Activated CD8-positive, alpha-beta memory T cell treated with anti-CD3 and anti-CD28 coated beads for 48 hours (primary cell): ENCODE results near the gene GRB10.

Source experiments
- DNase-seq, 3 experiments: peaks; one replicate each; pipeline ENCODE4 v3.0.0-alpha.2; 2020; ENCODE audit warnings: low read depth in 2 of 3, low spot score in 2 of 3

Gene GRB10

DNA sequence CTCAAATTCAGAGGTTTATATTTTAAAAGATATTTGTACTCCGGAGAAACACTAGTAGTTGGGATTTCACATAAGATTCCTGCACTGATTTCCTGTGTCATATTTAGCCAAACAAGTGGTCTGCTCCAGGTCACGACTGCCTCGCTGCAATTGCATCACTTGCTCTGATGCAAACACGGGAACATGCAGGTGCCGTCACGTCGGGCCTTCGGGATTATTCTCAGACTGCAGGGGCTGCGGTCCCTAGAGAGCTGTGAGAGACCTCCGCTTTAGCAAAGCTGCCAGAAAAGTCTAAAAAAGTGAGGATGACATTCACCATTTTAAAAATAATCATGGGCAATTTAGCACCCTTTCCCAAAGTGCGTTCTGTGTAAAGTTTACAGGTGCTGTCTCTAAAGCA is 124.0 kb downstream of the GRB10 start:
- DNase-seq = no peak

DNA sequence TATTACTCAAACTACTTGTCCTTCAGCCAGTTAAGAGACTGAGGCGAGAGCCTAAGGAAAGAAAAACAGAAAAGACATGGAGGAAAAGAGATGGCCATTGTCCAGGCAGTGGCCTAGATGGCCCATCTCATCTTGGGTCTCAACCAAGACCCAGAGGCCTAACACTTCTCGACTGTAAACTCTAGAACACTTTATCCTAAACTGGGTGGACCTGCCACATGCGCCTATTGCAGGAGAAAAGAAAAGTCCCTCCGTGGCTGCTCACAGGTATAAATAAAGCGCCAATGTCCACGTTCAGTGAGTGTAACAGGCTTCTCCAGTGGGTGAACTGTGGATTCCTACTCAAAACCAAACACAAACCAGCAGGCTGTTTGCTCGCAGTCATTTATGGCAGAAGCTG is 124.8 kb downstream of the GRB10 start:
- DNase-seq = no peak

DNA sequence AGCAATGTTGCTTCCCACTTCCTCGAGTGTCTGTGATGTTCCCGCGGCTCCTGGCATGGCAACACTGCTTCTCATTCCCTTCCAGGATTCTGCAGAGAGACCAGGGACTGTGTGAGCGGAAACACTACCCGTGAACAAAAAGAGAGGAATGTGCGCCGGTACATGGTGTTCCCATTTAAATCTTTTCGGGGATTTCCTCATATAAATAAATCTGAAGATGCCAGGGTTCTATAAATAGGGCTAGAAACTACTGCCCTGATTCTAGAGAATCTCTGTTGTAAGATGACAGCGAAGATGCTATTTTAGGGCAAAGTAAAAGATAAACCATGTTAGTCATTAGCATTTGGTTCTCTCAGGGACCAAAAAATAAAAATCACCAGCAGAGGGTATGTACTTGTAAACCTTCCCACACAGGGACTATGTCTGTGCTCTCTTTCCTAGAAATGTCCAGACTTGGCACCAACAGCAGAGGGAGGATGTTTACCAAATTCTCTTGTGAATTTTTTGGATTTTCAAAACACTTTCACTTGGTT is 125.3 kb downstream of the GRB10 start:
- DNase-seq = no peak

DNA sequence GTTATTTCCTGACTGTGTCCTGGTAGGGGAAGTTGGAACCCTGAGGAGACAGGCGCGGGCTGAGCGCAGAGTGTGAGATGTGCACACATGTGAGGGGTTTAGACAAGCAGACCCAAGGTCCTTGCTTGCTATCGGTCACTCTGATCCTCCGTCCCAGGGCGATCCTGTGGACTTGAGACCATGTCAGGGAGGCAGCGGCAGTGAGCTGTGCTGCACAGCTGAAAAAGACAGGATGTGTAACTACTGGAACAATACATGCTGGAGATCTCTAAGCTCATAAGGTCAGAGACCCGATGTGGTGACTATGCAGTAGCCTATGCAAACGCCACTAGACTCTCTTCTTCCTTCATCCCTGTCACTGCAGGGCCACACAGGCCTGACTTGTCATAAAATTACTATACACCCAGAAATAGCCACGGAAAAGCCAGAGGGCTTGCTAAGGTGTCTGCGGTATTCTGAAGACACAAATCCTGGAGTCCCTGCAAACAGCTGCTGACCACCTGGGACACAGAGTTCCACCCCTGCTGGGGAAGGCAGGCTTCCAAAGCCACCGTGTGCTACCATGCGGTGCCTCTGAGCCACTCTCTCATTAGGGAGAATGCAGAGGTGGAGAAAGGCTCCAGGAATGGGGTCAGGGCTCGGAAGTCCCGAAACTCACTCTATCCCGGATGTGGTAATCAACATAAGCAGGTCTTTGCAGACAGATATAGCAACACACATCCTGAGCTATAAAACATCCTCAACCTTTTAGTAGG is 126.4 kb downstream of the GRB10 start:
- no peak for DNase-seq

DNA sequence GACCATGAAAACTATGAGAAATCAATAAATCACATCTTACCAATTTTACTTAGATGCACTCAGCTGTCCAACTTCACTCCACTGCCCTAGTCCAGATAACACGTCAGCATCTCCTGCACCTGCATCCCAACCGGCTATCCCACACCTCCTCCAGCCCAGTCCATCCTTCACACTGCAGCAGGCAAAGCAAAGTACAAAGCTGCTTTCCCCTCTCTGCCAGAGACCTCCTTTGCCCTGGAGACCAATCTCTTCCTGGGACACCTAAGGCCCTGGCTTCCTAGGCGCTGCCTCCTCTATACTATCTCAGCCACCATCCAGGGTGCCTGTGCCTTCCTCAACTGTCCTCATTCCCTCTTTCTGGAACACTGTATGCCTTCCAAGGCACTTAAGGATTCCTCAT is 127.2 kb downstream of the GRB10 start:
- no peak for DNase-seq

DNA sequence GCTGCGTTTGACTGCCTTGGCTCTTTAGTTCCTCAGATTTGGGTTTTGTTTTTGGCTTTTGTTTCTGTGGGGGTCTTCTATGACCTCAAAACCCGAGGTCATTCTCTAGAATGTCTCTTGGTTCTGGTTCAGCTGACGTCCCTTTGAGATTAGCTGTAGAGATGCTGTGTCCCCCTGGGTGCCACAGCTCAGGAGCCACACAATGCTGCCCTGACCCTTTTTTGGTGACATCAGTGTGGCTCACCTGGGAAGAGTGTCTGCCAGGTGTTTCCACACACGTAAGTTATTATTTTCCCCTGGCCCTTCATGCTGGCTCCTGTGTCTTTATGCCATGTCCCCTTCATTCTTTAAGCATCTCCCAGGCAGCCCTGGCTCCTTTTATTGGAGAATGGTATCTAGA is 127.7 kb downstream of the GRB10 start:
- no peak for DNase-seq

DNA sequence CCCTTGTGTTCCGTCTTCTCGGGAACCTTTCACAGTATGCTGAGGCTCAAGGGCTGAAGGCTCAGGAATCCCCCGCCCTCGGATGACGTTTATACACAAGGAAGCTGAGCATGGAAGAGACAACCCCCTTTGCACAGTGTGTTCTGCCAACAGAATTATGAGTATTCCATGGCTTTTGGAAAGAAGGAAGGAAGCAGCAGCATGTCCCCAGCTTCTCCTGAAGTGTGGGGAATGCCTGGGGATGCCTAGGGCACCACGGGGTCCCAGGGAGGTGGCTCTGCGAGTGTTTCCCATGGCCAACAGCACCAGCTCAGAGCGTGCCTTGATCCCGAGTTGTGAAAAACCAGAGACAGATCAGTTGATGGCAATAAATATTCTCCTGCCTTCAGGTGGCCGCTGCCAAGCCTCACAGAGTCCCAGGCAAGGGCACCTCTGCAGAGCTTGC is 128.7 kb downstream of the GRB10 start:
- no peak for DNase-seq

DNA sequence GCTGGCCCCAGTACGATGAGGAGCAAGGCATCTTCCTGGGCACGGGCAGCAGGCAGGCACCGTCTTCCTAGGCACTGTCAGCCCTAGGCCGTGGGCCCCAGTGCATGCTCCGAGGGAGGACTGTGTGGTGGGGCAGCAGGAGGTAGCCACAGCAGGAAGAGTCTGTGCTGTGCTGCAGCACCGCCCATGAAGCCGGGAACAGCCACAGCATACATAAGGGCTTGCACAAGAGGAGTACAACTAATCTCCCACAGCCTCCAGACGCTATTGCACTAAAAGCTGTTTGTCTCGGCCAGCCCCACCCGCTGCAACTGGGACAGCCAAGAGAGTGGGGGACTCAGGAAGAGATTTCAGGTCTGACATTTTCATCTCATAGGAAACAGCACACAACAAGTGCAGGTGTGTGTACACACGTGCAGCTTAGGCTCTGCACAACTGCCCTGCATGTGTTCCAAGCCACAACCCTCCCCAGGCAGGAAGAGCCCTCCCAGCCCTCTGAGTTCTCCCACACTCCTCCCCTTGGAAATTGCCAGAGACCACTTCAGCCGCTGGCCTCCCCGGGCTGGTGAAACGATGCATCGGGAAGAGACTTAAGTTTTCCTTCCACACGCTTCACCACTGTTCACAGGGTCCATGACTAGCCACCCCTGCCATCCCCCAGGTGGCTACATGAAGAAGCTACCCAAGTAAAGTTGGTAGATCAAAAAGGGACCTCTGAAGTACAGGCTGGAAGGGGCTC is 129.4 kb downstream of the GRB10 start:
- DNase-seq = no peak

DNA sequence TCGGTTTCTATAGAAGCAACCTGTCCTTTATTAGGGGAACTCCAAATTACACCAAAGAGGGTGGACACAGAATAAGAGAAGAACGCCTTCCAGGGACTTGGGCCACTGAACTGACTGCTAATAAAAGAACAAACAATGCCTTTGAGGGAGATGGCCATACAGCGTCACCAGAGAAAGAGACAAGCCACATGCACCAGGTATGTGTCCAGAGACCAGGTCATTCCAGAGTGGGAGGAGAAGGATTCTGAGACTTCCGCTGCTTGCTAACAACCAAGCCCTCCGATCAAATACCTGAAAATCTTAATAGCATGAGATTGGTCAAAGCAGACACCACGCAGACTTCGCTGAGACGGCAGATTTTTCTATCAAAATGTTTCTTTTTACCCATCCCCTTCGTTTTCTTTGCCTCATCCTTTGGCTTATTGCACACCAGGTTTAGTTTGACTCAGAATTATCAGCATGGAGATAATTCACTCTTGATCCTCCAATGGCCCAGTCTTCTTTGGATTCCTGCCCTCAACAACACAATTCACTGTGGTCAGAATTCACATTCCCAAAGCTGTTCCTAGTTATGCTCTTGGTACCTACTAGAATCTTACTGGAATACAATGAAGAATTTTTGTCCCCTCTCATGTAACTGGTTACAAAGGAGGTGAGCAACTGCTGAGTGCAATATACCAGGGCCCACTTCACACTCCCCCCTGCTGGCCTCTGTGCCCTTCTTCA is 130.1 kb downstream of the GRB10 start:
- no peak for DNase-seq

DNA sequence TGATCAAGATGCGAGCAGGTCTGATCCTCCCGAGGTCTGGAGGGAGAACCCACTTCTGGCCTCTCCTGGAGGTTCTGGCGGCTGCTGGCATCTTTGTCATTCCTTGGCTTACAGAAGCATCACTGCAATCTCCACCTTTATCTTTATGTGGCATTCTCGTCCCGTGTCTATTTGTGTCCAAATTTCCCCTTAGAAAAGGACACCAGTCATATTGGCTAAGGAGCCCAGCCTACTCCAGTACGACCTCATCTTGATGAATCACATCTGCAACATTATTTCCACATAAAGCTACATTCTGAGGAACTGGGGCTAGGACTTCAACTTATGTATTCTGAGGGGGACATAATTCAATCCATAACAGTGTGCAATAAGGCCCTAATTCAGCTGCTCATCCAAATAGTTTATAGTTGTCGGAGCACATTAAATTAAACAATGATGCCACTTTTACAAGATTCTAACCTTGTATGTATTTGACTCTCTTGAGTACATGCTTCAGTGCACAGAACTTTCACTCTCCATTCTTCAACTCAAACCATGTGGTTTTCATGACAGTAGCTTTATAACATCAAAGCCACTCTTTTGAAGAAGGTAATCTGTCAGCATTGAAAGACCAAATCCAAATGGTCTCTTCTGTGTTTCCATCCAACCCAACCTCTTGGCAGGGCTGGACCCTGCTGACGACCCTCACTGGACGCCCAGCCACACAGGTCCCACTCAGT is 131.3 kb downstream of the GRB10 start:
- no peak for DNase-seq

DNA sequence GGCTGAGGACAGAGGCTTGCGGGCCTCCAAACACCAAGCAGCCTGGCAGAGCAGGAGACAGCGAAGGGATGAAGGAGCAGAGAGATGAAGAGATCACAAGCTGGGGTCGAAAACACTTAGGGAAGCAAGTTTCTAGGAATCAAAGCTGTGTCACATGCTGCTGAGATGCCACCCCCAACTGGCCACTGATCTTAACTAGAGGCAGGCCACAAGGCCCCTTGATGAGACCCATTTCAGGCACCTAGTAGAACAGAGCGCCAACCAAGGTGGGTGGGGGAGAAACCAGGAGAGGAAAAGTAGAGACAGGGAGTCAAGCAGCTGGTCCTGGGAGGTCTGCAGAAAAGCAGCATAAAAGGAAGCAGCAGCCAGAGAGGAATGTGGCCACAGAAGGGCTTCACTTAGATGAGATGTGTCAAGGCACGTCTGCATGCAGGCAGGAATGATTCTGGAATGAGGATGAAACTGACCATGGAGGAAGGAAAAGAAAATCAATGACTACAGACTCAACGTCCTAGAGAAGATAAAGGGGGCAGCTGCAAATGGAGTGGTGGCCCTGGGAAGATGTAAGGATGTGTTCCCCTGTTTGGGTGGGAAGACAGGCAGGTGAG is 132.5 kb downstream of the GRB10 start:
- DNase-seq = no peak

DNA sequence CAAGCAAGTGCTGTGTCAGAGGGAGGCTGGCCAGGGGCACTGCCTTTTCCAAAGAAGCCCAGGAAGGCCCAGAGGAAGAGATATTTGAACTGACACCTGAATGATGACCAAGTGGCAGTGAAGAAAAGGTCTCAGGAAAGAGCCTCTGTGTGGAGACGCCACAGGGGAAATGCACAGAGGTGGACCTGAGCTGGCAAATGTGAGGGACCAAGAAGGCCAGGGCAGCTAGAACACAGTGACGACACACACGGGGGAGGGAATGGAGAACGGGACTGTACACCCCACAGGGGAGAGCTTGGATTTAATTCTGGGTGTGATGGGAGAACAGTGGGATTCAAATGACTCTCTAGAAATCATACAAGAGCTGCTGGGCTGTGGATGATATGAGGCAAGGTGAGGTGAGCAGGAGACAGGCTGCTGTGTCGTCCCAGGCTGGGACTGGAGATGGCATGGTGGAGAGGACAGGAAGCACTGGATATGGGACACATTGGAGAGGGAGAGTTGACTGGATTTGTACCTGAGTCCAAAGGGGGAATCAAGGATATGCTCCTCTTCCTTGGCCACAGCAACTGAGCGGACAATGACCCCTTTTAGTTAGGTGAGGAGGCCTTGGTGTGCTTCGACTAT is 133.3 kb downstream of the GRB10 start:
- DNase-seq = no peak

DNA sequence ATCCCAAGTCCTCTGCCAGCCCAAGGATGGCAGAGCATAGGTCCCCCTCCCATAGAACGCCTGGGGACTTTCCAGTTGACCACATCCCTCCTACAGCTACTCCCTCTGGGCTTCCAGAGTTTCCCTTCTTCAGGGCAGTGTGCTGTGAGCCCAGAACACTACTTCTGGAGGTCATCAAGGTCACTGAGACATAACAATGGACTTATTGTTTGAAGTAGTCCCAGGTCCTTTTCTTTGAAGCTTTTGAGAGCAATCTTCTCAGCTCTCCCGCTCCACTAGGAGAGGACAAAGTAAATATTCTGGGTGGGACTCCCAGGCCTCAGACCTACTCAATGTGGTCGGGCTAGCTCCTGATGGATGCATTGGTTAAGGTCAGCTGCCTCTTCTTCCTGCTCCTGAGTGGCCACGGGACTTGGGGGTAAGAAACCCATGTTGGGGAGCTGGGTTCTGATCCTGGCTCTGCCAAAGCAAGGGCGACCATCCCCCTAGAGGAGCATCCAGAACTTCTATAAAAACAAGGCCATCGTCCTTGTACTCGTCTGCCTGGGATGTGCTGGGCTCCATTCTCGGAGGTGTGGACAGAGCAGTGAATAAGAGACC is 134.0 kb downstream of the GRB10 start:
- DNase-seq = no peak

DNA sequence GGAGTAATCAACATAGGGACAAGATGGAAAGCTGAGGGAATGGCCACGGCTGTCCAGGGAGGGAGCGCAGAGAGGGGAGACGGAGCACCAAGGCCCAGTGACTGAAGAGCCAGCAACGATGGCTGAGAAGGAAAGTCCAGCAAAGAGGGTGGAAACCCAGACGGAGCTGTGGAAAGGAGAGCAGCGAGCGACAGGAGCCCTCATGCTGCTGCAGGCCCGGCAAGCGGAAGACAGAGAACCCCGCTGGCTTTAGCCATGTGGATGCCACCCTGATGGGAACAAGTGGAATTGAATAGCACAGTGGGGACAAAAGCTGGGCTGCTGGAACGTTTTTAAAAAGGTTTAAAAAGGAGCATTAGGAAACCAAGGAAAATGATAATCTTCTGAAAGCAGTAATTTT is 134.6 kb downstream of the GRB10 start:
- DNase-seq = no peak

DNA sequence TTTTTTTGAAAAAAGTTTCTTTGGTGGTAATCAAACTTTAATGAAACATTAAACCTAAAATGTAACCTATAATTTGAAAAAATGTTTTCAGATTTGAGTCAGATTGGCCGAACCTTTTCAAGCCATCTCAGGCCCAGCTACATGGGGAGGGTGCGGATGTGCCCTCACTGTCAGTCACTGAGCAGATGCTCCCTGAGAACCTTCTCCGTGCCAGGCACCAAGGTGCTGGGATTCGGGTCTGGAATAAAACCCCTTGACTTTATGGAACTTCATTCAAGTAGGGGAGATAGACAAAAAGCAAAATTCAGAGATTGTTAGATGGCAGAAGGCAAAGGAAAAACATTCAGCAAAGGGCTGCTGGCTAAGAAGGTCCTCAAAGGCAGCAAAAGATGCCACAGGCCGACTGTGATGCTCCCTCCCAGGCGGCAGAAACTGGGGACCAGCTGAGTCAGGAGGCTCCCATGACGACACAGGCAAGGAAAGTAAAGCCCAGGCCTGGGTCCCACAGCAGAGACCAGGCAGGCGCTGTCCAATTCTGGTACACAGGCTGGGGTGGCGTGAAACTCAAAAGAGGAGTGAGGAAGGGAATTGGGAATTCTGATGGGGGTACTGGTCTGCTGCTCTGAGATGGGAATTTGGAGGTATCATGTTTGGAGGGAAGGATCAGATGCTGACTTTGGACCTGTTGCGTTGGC is 135.3 kb downstream of the GRB10 start:
- DNase-seq = no peak

DNA sequence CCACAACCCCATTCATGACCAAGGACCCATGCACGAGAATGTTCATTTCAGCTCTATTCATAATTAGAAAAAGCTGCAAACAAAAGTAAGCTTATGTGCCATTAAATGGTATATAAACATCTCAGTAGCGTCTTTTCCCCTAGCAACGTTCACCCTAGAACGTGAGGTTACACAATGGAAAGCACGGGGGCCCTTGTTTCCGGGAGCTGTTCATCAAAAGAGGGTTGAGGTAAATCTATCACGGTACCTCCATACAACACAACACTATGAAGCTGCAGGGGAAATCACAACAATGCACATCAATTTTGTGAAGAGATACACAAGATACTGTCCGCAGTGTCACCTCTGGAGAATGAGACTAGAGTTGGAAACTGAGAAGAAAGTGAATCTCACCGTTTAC is 136.6 kb downstream of the GRB10 start:
- DNase-seq = no peak

DNA sequence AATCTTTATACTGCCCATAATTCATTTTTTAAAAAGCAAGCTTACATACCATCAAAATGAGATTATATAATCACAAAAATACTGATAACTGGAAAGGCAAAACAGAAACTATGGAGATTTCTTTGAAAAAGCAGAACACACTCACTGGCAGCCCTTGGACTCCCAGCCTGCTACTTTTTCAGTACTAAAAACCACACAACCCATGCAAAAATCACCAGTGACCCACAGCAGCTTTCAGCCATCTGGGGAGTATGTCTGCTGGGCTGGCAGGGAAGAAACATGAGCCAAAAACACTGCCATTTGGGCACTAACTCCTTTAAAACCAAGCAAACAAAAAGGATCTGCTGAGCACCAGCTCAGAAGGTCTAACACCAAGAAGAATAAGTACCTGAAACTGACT is 137.5 kb downstream of the GRB10 start:
- DNase-seq = no peak

DNA sequence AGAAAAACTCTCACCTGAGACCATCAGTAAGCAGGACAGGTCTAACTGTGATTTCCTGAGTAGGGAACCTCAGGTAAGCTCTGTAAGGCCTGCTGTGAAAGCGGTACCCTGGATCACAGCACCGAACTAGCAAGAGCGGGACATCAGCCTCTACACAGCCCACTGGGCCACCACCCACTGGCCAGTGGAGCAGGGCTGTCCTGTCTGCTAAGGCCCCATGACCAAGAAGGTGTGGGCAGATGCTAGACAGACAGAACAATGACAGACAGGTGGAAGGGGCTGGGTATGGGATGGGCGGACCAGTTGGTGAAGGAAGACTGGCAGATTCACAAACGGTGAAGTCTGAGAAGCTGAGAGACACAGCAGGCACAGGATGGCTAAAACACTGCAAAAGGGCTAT is 138.1 kb downstream of the GRB10 start:
- DNase-seq = no peak

DNA sequence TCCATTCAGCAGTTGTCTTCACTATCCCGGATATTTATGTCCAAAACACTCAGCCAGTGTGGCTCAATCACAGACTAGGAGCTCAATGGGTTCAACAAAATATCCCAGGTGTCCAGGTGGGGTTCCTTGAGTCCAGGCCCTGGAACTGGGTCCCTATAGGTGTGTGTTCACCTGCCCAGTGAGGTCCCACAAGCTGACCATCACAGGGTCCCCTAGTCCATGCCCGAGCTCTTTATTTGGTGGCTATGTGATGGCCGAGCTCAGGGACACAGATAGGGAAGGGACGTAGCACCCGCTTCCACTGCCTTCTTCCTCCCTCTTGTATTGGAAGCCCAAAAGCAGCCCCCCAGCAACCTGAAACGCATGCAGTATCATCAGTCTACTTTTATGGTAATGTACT is 138.6 kb downstream of the GRB10 start:
- DNase-seq = no peak
